Mesenchymal stem cell (in vitro differentiated cells and primary cell): ENCODE results near the gene SMYD4.

ENCODE experiments used
- DNase-seq: peaks from one replicate; pipeline ENCODE4 v3.0.0-alpha.2; 2013
- H2AFZ ChIP-seq: one replicate; pipeline ENCODE4 v1.6.1; 2013; ENCODE audit warnings: low read depth, mild to moderate bottlenecking, control low read depth, inconsistent platforms, low read length, moderate library complexity
- H2AK5ac ChIP-seq: 2 replicates; pipeline ENCODE4 v1.6.1; 2013; ENCODE audit warnings: low read length, moderate library complexity, mild to moderate bottlenecking, inconsistent platforms; ENCODE audit not compliant: severe bottlenecking
- H2BK120ac ChIP-seq: one replicate; pipeline ENCODE4 v1.6.1; 2013; ENCODE audit warnings: low read depth, mild to moderate bottlenecking, inconsistent platforms, low read length, moderate library complexity
- H2BK12ac ChIP-seq, 2 experiments: one replicate each; pipeline ENCODE4 v1.6.1; 2013; ENCODE audit warnings: inconsistent platforms in 2 of 2, low read length in 2 of 2, mild to moderate bottlenecking in 2 of 2, moderate library complexity in 2 of 2, control low read depth in 1 of 2
- H2BK15ac ChIP-seq: one replicate; pipeline ENCODE4 v1.6.1; 2013; ENCODE audit warnings: mild to moderate bottlenecking, low read depth, inconsistent platforms; ENCODE audit not compliant: poor library complexity, severe bottlenecking
- H2BK5ac ChIP-seq: 2 replicates; pipeline ENCODE4 v1.6.1; 2013; ENCODE audit warnings: low read depth, mild to moderate bottlenecking, low read length, control low read depth, inconsistent platforms; ENCODE audit not compliant: poor library complexity, severe bottlenecking
- H3K14ac ChIP-seq, 2 experiments: one replicate each; pipeline ENCODE4 v1.6.1; 2013; ENCODE audit warnings: inconsistent platforms in 2 of 2, low read length in 2 of 2, control low read depth in 1 of 2, mild to moderate bottlenecking in 1 of 2, moderate library complexity in 1 of 2
- H3K18ac ChIP-seq, 2 experiments: one replicate each; pipeline ENCODE4 v1.6.1; 2013; ENCODE audit warnings: inconsistent platforms in 2 of 2, low read length in 2 of 2, control low read depth in 1 of 2, low read depth in 1 of 2, mild to moderate bottlenecking in 1 of 2
- H3K23ac ChIP-seq, 2 experiments: one replicate each; pipeline ENCODE4 v1.6.1; 2013; ENCODE audit warnings: inconsistent platforms in 2 of 2, low read length in 2 of 2, mild to moderate bottlenecking in 2 of 2, moderate library complexity in 2 of 2, control low read depth in 1 of 2
- H3K27ac ChIP-seq: 2 replicates; pipeline ENCODE4 v1.5.1; 2013; ENCODE audit warnings: mild to moderate bottlenecking, moderate library complexity, low read length, control low read depth, inconsistent platforms; ENCODE audit not compliant: poor library complexity, severe bottlenecking
- H3K27me3 ChIP-seq, 2 experiments: 2 replicates each; pipeline versions ENCODE4 v1.6.1 to v1.7.0; 2013; ENCODE audit warnings: low read length in 2 of 2, mild to moderate bottlenecking in 2 of 2, moderate library complexity in 2 of 2, control low read depth in 1 of 2, inconsistent platforms in 1 of 2; ENCODE audit not compliant: control insufficient read depth in 1 of 2, insufficient read depth in 1 of 2
- H3K36me3 ChIP-seq, 2 experiments: 2 replicates each; pipeline versions ENCODE4 v1.6.1 to v1.7.0; 2013; ENCODE audit warnings: low read length in 2 of 2, control low read depth in 1 of 2, inconsistent platforms in 1 of 2, low read depth in 1 of 2, mild to moderate bottlenecking in 1 of 2; ENCODE audit not compliant: insufficient read depth in 2 of 2, control insufficient read depth in 1 of 2
- H3K4ac ChIP-seq, 2 experiments: one replicate each; pipeline ENCODE4 v1.6.1; 2013; ENCODE audit warnings: inconsistent platforms in 2 of 2, low read length in 2 of 2, mild to moderate bottlenecking in 2 of 2, moderate library complexity in 2 of 2, control low read depth in 1 of 2, low read depth in 1 of 2
- H3K4me1 ChIP-seq: 2 replicates; pipeline ENCODE4 v1.6.1; 2013; ENCODE audit warnings: low read depth, low read length, control low read depth; ENCODE audit not compliant: control insufficient read depth, insufficient read depth
- H3K4me2 ChIP-seq: 2 replicates; pipeline ENCODE4 v1.6.1; 2013; ENCODE audit warnings: low read length, mild to moderate bottlenecking, inconsistent platforms; ENCODE audit not compliant: poor library complexity, severe bottlenecking
- H3K4me3 ChIP-seq, 2 experiments: 2 replicates each; pipeline versions ENCODE4 v1.5.1 to v1.7.0; 2013; ENCODE audit warnings: low read length in 2 of 2, mild to moderate bottlenecking in 2 of 2, control low read depth in 1 of 2, low read depth in 1 of 2; ENCODE audit not compliant: insufficient read depth in 1 of 2
- H3K79me1 ChIP-seq: replicated peaks from 2 replicates; pipeline ENCODE4 v1.6.1; 2013; ENCODE audit warnings: mild to moderate bottlenecking, control low read depth, low read length, inconsistent platforms; ENCODE audit not compliant: poor library complexity, severe bottlenecking
- H3K9ac ChIP-seq: 2 replicates; pipeline ENCODE4 v1.7.0; 2013; ENCODE audit warnings: mild to moderate bottlenecking, low read length, moderate library complexity
- H3K9me3 ChIP-seq: 2 replicates; pipeline ENCODE4 v1.7.0; 2013; ENCODE audit warnings: mild to moderate bottlenecking, low read length; ENCODE audit not compliant: control insufficient read depth
- H4K8ac ChIP-seq: one replicate; pipeline ENCODE4 v1.6.1; 2013; ENCODE audit warnings: inconsistent platforms, mild to moderate bottlenecking, low read length, moderate library complexity
- H4K91ac ChIP-seq: one replicate; pipeline ENCODE4 v1.6.1; 2013; ENCODE audit warnings: mild to moderate bottlenecking, low read length, inconsistent platforms
- WGBS: methylation state at CpG from one replicate; pipeline ENCODE4 v1.1.7; 2013; ENCODE audit warnings: mixed read lengths; 5-methylcytosine and 5-hydroxymethylcytosine counted together

SMYD4 gene

DNA sequence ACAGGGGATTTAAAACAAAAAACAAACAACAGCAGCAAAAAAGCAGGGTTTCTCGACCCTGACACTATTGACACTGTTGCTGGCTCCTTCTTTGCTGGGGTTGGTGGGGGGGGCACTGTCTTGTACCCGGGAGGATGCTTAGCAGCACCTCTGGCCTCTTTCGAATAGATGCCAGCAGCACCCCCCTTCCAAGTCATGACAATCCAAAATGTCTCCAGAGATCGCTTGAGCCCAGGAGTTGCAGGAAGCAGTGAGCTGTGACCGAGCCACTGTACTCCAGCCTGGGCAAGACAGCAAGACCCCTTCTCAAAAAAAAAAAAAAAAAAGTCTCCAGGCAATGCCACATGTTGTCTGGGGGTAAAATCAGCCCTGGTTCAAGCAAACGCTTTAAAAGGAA, 47.5 kb downstream of the SMYD4 start:
- Histone ChIP-seq H3K4ac (peak overlapping the region in 1 of 2 experiments; percentile 27), H2BK120ac (no peak overlapping the region), H3K23ac (no peak overlapping the region), H3K79me1 (peaks cover 16% of the 10 kb centered on the region), H2AFZ (no peak overlapping the region), H3K9ac (peak overlapping the region; percentile 82), H3K27me3 (no peaks in the 10 kb centered on the region), H3K27ac (no peak overlapping the region), H3K4me1 (peaks cover 17% of the 10 kb centered on the region), H2AK5ac (peak overlapping the region; percentile 42), H2BK5ac (no peak overlapping the region), H2BK15ac (peak overlapping the region; percentile 36), H3K9me3 (no peaks in the 10 kb centered on the region), H3K4me3 (peak overlapping the region in 1 of 2 experiments; percentile 65), H3K36me3 (peaks cover 29 to 40% of the 10 kb centered on the region in 2 experiments), H2BK12ac (peak overlapping the region in 1 of 2 experiments; percentile 59), H3K14ac (no peak overlapping the region), H4K8ac (no peak overlapping the region), H3K18ac (no peak overlapping the region), H4K91ac (peak overlapping the region; percentile 20), H3K4me2 (no peak overlapping the region)
- no peak for DNase-seq
- WGBS = 96% methylated on average over 6 of the region's 6 CpGs

DNA sequence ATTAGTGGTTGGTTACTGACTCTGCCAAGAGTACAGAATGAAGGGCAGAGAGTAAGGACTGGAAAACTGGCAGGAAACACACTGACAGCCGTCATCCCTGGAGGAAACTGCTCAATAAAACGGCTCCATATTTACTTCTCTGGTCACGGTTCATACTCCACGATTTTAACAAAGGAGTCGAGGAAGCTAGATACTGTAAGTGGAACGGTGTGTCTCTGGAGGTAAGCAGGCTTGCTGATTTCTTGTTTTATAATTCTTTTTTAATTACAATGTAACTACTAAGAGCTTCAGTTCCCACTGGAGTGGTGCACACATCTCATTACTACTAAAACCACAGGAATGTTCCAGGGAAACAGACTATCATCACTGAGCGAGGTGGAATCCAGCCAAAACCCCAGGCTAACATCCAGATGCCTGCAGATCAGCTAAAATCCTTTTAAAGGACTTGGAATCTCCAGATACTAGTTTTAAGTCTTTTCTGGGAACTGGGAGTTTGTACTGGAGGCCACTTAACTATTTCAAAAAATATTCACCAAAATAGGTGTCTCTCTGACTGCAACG, 50.1 kb downstream of the SMYD4 start:
- peak overlapping the region; percentile 92 to 95 for H3K18ac ChIP-seq
- no peak overlapping the region for H2BK15ac ChIP-seq
- peaks cover 36 to 54% of the 10 kb centered on the region in 2 experiments for H3K36me3 ChIP-seq
- peak overlapping the region; percentile 73 for H4K91ac ChIP-seq
- no peak overlapping the region for H3K14ac ChIP-seq
- no peaks in the 10 kb centered on the region for H3K9me3 ChIP-seq
- WGBS = 0% methylated on average over 2 of the region's 8 CpGs
- DNase-seq = peak; percentile 97
- peak overlapping the region in 1 of 2 experiments; percentile 51 for H3K4ac ChIP-seq
- H2BK5ac ChIP-seq = no peak overlapping the region
- H2AK5ac ChIP-seq = no peak overlapping the region
- H4K8ac ChIP-seq = peak overlapping the region; percentile 90
- peak overlapping the region in 1 of 2 experiments; percentile 90 for H2BK12ac ChIP-seq
- H3K9ac ChIP-seq = peak overlapping the region; percentile 68
- H2AFZ ChIP-seq = no peak overlapping the region
- peak overlapping the region; percentile 83 for H3K27ac ChIP-seq
- peak overlapping the region; percentile 30 for H3K4me2 ChIP-seq
- H3K23ac ChIP-seq = no peak overlapping the region
- peaks cover 15% of the 10 kb centered on the region for H3K4me1 ChIP-seq
- H2BK120ac ChIP-seq = peak overlapping the region; percentile 93
- H3K4me3 ChIP-seq = peak overlapping the region in 1 of 2 experiments; percentile 42
- peaks cover 8% of the 10 kb centered on the region for H3K79me1 ChIP-seq
- H3K27me3 ChIP-seq = no peaks in the 10 kb centered on the region

DNA sequence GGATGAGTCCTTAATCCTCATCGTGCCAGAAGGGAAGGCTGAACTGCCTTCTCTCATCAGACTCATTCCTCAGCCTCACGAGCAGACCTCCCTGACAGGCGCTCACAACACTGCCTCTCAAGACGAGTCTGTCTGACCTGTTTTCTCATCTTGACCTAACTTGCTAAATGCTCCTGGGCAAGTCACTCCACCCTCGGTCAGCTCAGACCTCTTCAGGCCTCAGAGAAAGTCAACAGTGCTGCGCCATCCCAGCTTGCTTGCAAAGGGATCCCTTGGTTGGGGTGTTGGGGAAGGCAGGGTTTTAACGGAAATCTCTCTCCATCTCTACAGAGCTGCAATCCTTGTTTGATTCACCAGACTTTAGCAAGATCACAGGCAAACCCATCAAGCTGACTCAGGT, 52.8 kb downstream of the SMYD4 start:
- no peak overlapping the region for H2AK5ac ChIP-seq
- no peaks in the 10 kb centered on the region for H3K27me3 ChIP-seq

DNA sequence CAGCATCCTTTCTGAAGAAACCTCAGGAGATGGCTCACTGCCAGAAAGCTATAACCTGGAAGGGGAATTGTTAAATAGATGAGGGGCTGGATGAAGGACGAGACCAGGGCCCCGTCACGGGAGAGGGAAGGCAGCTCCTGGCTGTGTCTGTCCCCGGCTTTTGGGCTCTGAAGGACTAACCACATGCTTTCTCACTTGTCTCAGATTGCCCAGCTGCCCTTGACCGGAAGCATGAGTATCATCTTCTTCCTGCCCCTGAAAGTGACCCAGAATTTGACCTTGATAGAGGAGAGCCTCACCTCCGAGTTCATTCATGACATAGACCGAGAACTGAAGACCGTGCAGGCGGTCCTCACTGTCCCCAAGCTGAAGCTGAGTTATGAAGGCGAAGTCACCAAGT, 53.4 kb downstream of the SMYD4 start:
- Histone ChIP-seq H3K9ac (no peak overlapping the region), H3K4me3 (no peak overlapping the region), H4K91ac (no peak overlapping the region), H2BK12ac (peak overlapping the region in 1 of 2 experiments; percentile 2), H2BK5ac (no peak overlapping the region), H3K27me3 (no peaks in the 10 kb centered on the region), H2AK5ac (no peak overlapping the region), H3K4ac (no peak overlapping the region), H4K8ac (no peak overlapping the region), H3K79me1 (peaks cover 2% of the 10 kb centered on the region), H3K27ac (no peak overlapping the region), H3K23ac (no peak overlapping the region), H3K14ac (no peak overlapping the region), H3K9me3 (no peaks in the 10 kb centered on the region), H3K36me3 (peaks cover 24 to 71% of the 10 kb centered on the region in 2 experiments), H2AFZ (no peak overlapping the region), H3K4me2 (no peak overlapping the region), H2BK120ac (no peak overlapping the region), H3K18ac (no peak overlapping the region), H3K4me1 (peaks cover 8% of the 10 kb centered on the region), H2BK15ac (no peak overlapping the region)
- WGBS = 96% methylated on average over 10 of the region's 10 CpGs
- DNase-seq = no peak

More for the DNA sequence above, 52.8 kb downstream of the SMYD4 start:
- peak overlapping the region; percentile 2 to 54 for H2BK12ac ChIP-seq
- no peak overlapping the region for H3K4me3 ChIP-seq
- no peak overlapping the region for H2BK5ac ChIP-seq
- H3K18ac ChIP-seq = no peak overlapping the region
- no peak for DNase-seq
- H3K14ac ChIP-seq = no peak overlapping the region
- WGBS = 95% methylated on average over 7 of the region's 7 CpGs
- no peak overlapping the region for H3K9ac ChIP-seq
- peaks cover 8% of the 10 kb centered on the region for H3K4me1 ChIP-seq
- no peak overlapping the region for H3K27ac ChIP-seq
- H3K23ac ChIP-seq = no peak overlapping the region
- no peak overlapping the region for H3K4ac ChIP-seq
- H3K4me2 ChIP-seq = no peak overlapping the region
- no peak overlapping the region for H4K8ac ChIP-seq
- no peaks in the 10 kb centered on the region for H3K9me3 ChIP-seq
- no peak overlapping the region for H2BK120ac ChIP-seq
- no peak overlapping the region for H4K91ac ChIP-seq
- peaks cover 2% of the 10 kb centered on the region for H3K79me1 ChIP-seq
- peaks cover 23 to 71% of the 10 kb centered on the region in 2 experiments for H3K36me3 ChIP-seq
- H2BK15ac ChIP-seq = no peak overlapping the region
- H2AFZ ChIP-seq = no peak overlapping the region
